ENCODE measurements around the gene ABCG5.

Gene ABCG5

GRCh38 chr2:43837033-43837432 lies 1.6 kb downstream of the ABCG5 start:
- no peak overlapping the region for H3K4me3 ChIP-seq (ENCODE audit: low read length)
- no peak for DNase-seq (ENCODE audit: low read depth)
- no peak for TF ChIP-seq CTCF (IDR thresholded peaks at IDR 0.05; ENCODE audit: insufficient read depth, low read depth, low read length, missing control alignments)

- no peak for TF ChIP-seq CTCF (IDR thresholded peaks at IDR 0.05; ENCODE audit: insufficient read depth, low read depth, low read length, missing control alignments)
- DNase-seq (ENCODE audit: low read depth), result peak; percentile 56
These were observed 6.2 kb downstream of the ABCG5 start for GRCh38 chr2:43832457-43832856.

GRCh38 chr2:43831543-43832294 lies 6.9 kb downstream of the ABCG5 start:
- no peak for TF ChIP-seq CTCF (IDR thresholded peaks at IDR 0.05; ENCODE audit: insufficient read depth, low read depth, low read length, missing control alignments)
- H3K4me3 ChIP-seq (ENCODE audit: low read length), result peak overlapping the region; percentile 1
- peak; percentile 1 for DNase-seq (ENCODE audit: low read depth)

More at GRCh38 chr2:43832457-43832856, 6.2 kb downstream of the ABCG5 start:
- no peak overlapping the region for H3K4me3 ChIP-seq (ENCODE audit: low read length)

- no peak for DNase-seq (ENCODE audit: low read depth)
- H3K4me3 ChIP-seq (ENCODE audit: low read length), result no peak overlapping the region
- TF ChIP-seq CTCF (IDR thresholded peaks at IDR 0.05; ENCODE audit: insufficient read depth, low read depth, low read length, missing control alignments), result no peak
These were observed 12.1 kb downstream of the ABCG5 start for GRCh38 chr2:43826305-43827250.

- H3K4me3 ChIP-seq (ENCODE audit: low read length), result no peak overlapping the region
- no peak for TF ChIP-seq CTCF (IDR thresholded peaks at IDR 0.05; ENCODE audit: insufficient read depth, low read depth, low read length, missing control alignments)
- DNase-seq (ENCODE audit: low read depth), result no peak
These were observed 12.8 kb downstream of the ABCG5 start for GRCh38 chr2:43825841-43826240.

GRCh38 chr2:43824951-43825493 lies 13.6 kb downstream of the ABCG5 start:
- no peak overlapping the region for H3K4me3 ChIP-seq (ENCODE audit: low read length)
- DNase-seq (ENCODE audit: low read depth), result no peak
- no peak for TF ChIP-seq CTCF (IDR thresholded peaks at IDR 0.05; ENCODE audit: insufficient read depth, low read depth, low read length, missing control alignments)

Data from epithelial cell of esophagus (primary cell).